Upper lobe of left lung (tissue), 6 donors: ENCODE measurements around the gene MOXD1. TPM values are rescaled to one million over a fixed set of nuclear protein-coding genes. Genes with fewer than 3 reads are reported as not detected.

ENCODE experiments used
- ATAC-seq, 2 donors: fragments of 200-7000 bp; cut with Tn5 transposase; one replicate each; pipeline ENCODE4 v1.9.1; 2022; ENCODE audit warnings: mild to moderate bottlenecking in 2 of 2, moderate library complexity in 2 of 2; ENCODE audit not compliant: low FRiP score in 2 of 2
- DNase-seq, 2 donors: peaks; one replicate each; pipeline ENCODE4 v3.0.0-alpha.2; 2019 to 2020
- H3K27ac ChIP-seq, 4 donors: fragments of 200-600 bp; sonication (generic); one replicate each; pipeline ENCODE4 v1.5.1; 2016 to 2019
- H3K27me3 ChIP-seq, 4 donors: fragments of 200-600 bp; sonication (generic); one replicate each; pipeline ENCODE4 v1.5.1; 2017 to 2019
- H3K36me3 ChIP-seq, 4 donors: fragments of 200-600 bp; sonication (generic); one replicate each; pipeline ENCODE4 v1.5.1; 2016 to 2019
- H3K4me1 ChIP-seq, 4 donors: fragments of 200-600 bp; sonication (generic); one replicate each; pipeline ENCODE4 v1.5.1; 2018 to 2019
- H3K4me3 ChIP-seq, 4 donors: fragments of 200-600 bp; sonication (generic); one replicate each; pipeline ENCODE4 v1.5.1; 2017 to 2019; ENCODE audit warnings: mild to moderate bottlenecking in 2 of 4, moderate library complexity in 1 of 4
- H3K9me3 ChIP-seq, 4 donors: fragments of 200-600 bp; sonication (generic); one replicate each; pipeline ENCODE4 v1.5.1; 2018 to 2019
- EP300 ChIP-seq, 4 donors: sonication (generic); formaldehyde crosslinking; IDR thresholded peaks; one replicate each; pipeline ENCODE4 v1.5.1; 2017; ENCODE audit warnings: antibody characterized with exemption in 4 of 4, control low read depth in 2 of 4
- POLR2A ChIP-seq, 4 donors: fragments of 450-650 bp; IDR thresholded peaks; one replicate each; pipeline ENCODE4 v1.5.1; 2016 to 2017; ENCODE audit warnings: antibody characterized with exemption in 4 of 4, mild to moderate bottlenecking in 2 of 4
- POLR2AphosphoS5 ChIP-seq, 2 donors: sonication (generic); formaldehyde crosslinking; IDR thresholded peaks; one replicate each; pipeline ENCODE4 v1.5.1; 2017; ENCODE audit warnings: antibody characterized with exemption in 2 of 2
- WGBS, 2 donors: methylation state at CpG; one replicate each; pipeline ENCODE4 v1.1.5; 2017 to 2018; 5-methylcytosine and 5-hydroxymethylcytosine counted together
- total RNA-seq, 6 donors: library from RNA; depleted of rRNA in 4 of 6; stranded (reverse); fragments of >200 nt in 4 of 6; gene quantifications; one replicate each; pipeline versions ENCODE4 v1.1.0 to v1.2.1, GENCODE V29; 2016 to 2021
- TF ChIP-seq, protein P1 (sequence below), 6 experiments: fragments of 450-650 bp in 4 of 6; fragments of 200-600 bp in 2 of 6; sonication (generic) in 2 of 6; IDR thresholded peaks; one replicate each; pipeline ENCODE4 v1.5.1; 2016 to 2019; ENCODE audit warnings: antibody characterized with exemption in 6 of 6
- donor health status: DM: no; HTN: no; CAD: no; lungs with moderate emphysema.
- donor health status: DM: no; HTN: yes; CAD: no; lungs with severe emphysema.

MOXD1 gene
- total RNA-seq, 6 donors from 2014 or later: 3.5 to 24.4 (median 11.0) TPM

GRCh38 chr6:132304891-132305305 is 96.4 kb downstream of the MOXD1 start:
- 82 to 91% methylated on average over 3 to 6 of the region's 6 CpGs for WGBS, 2 donors
- DNase-seq: no peak

DNA sequence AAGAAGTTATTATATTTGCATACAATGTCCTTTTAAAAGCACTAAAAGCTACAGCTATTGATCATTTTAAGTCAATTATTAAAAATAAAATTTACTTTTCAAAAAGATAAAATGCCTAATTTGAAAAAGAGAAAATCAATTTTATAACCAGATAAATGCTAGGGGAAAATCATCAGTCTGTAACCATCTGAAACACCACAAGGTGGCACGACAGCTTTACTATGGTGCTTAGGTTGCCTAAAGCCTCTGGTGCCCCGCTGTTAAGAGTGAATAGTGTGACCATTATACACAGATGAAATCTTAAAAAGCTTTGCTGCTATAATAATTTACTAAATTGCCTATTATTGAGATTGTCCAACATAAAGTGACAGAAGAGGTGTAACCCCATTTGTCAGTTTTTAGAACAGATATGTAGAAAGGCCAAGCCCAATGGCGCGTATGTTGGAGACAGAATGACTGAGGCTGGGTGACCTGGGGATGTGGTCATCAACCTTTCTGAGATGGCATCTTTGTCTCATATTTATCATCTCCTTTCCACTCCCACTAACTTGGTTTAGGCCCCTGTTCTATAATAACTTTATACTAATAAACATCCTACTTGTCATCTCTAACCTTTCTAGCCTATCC is 100.8 kb downstream of the MOXD1 start:
- Histone ChIP-seq H3K4me3 (no peak overlapping the region), H3K36me3 (no peaks in the 10 kb centered on the region), H3K27ac (no peak overlapping the region), H3K9me3 (no peaks in the 10 kb centered on the region), H3K27me3 (peaks cover 0 to 1% (median 0%) of the 10 kb centered on the region in 4 donors), H3K4me1 (no peaks in the 10 kb centered on the region)
- 61 to 65% methylated on average over 4 of the region's 4 CpGs for WGBS, 2 donors
- DNase-seq (no peak), ATAC-seq (peak in 1 of 2 donors; percentile 79)
- TF ChIP-seq, protein P1, sequence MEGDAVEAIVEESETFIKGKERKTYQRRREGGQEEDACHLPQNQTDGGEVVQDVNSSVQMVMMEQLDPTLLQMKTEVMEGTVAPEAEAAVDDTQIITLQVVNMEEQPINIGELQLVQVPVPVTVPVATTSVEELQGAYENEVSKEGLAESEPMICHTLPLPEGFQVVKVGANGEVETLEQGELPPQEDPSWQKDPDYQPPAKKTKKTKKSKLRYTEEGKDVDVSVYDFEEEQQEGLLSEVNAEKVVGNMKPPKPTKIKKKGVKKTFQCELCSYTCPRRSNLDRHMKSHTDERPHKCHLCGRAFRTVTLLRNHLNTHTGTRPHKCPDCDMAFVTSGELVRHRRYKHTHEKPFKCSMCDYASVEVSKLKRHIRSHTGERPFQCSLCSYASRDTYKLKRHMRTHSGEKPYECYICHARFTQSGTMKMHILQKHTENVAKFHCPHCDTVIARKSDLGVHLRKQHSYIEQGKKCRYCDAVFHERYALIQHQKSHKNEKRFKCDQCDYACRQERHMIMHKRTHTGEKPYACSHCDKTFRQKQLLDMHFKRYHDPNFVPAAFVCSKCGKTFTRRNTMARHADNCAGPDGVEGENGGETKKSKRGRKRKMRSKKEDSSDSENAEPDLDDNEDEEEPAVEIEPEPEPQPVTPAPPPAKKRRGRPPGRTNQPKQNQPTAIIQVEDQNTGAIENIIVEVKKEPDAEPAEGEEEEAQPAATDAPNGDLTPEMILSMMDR (IDR thresholded peaks at IDR 0.05): peak in 5 of 6 experiments; percentile 27 to 55 (median 32)
- TF ChIP-seq EP300 (IDR thresholded peaks at IDR 0.05): no peak

More at GRCh38 chr6:132304891-132305305, 96.4 kb downstream of the MOXD1 start:
- TF ChIP-seq, protein P1 (IDR thresholded peaks at IDR 0.05): no peak
- TF ChIP-seq POLR2A (IDR thresholded peaks at IDR 0.05): no peak
- TF ChIP-seq EP300 (IDR thresholded peaks at IDR 0.05): no peak
- no peak for TF ChIP-seq POLR2AphosphoS5 (IDR thresholded peaks at IDR 0.05)
- Histone ChIP-seq H3K27me3 (peaks cover 0 to 1% (median 0%) of the 10 kb centered on the region in 4 donors), H3K27ac (peak overlapping the region in 2 of 4 donors; percentile 8 to 34), H3K9me3 (peaks cover 0 to 7% (median 0%) of the 10 kb centered on the region in 4 donors), H3K4me3 (no peak overlapping the region), H3K36me3 (no peaks in the 10 kb centered on the region), H3K4me1 (no peaks in the 10 kb centered on the region)
- ATAC-seq: no peak

DNA sequence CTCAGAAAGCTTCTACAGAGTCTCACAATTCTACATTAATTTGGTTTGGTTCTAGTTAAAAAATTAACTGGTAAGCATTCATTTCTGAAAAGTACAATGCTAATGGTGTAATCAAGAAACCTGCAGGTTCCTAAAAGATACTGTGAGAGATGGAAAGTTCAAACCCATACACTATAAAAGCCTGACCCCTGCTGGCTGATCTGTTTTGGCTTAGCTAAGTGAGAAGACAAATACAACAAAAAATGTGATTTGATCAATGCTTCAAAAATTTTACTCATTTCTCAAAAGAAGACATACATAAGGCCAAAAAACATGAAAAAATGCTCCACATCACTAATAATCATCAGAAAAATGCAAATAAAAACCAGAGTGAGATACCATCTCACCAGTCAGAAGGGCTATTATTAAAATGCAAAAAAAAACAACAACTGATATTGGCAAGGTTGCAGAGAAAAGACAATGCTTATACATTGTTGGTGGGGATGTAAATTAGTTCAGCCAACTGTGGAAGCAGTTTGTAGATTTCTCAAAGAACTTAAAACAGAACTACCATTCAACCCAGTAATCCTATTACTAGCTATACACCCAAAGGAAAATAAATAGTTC is 102.8 kb downstream of the MOXD1 start:
- H3K9me3 ChIP-seq: no peaks in the 10 kb centered on the region
- no peaks in the 10 kb centered on the region for H3K36me3 ChIP-seq
- no peak for DNase-seq

GRCh38 chr6:132289756-132290155 is 111.5 kb downstream of the MOXD1 start:
- Histone ChIP-seq H3K27me3 (no peaks in the 10 kb centered on the region), H3K27ac (no peak overlapping the region), H3K36me3 (no peaks in the 10 kb centered on the region), H3K9me3 (no peaks in the 10 kb centered on the region), H3K4me3 (no peak overlapping the region), H3K4me1 (no peaks in the 10 kb centered on the region)
- ATAC-seq (no peak), DNase-seq (no peak)
- WGBS, 2 donors: 92 to 96% methylated on average over 3 of the region's 3 CpGs
- TF ChIP-seq POLR2A (IDR thresholded peaks at IDR 0.05) (no peak), EP300 (IDR thresholded peaks at IDR 0.05) (no peak), POLR2AphosphoS5 (IDR thresholded peaks at IDR 0.05) (no peak)
- TF ChIP-seq, protein P1 (IDR thresholded peaks at IDR 0.05): no peak

More for the DNA sequence above, 102.8 kb downstream of the MOXD1 start:
- peak in 1 of 2 donors; percentile 56 for ATAC-seq
- Histone ChIP-seq H3K27me3 (no peaks in the 10 kb centered on the region), H3K27ac (no peak overlapping the region), H3K4me3 (no peak overlapping the region), H3K4me1 (no peaks in the 10 kb centered on the region)
- TF ChIP-seq POLR2A (IDR thresholded peaks at IDR 0.05) (no peak), POLR2AphosphoS5 (IDR thresholded peaks at IDR 0.05) (no peak), EP300 (IDR thresholded peaks at IDR 0.05) (no peak)
- TF ChIP-seq, protein P1 (IDR thresholded peaks at IDR 0.05): peak in 4 of 6 experiments; percentile 8 to 46 (median 40)
